ENCODE results near the gene GMIP.
"Not testable (repeated sequence)": the region's sequence is repeated elsewhere in the genome, so short reads cannot be mapped to it uniquely, and the experiment has no call there.

DNA sequence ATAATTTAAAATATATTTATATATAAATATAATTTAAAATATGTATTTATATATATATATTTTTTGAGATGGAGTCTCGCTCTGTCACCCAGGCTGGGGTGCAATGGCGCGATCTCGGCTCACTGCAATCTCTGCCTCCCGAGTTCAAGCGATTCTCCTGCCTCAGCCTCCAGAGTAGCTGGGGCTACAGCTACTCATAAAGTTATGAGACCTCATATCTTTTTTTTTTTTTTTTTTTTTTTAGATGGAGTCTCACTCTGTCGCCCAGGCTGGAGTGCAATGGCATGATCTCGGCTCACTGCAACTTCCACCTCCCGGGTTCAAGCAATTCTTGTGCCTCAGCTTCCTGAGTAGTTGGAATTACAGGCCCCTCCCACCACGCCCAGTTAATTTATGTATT, 45.6 kb upstream of the GMIP start:
- TF ChIP-seq, protein P1, sequence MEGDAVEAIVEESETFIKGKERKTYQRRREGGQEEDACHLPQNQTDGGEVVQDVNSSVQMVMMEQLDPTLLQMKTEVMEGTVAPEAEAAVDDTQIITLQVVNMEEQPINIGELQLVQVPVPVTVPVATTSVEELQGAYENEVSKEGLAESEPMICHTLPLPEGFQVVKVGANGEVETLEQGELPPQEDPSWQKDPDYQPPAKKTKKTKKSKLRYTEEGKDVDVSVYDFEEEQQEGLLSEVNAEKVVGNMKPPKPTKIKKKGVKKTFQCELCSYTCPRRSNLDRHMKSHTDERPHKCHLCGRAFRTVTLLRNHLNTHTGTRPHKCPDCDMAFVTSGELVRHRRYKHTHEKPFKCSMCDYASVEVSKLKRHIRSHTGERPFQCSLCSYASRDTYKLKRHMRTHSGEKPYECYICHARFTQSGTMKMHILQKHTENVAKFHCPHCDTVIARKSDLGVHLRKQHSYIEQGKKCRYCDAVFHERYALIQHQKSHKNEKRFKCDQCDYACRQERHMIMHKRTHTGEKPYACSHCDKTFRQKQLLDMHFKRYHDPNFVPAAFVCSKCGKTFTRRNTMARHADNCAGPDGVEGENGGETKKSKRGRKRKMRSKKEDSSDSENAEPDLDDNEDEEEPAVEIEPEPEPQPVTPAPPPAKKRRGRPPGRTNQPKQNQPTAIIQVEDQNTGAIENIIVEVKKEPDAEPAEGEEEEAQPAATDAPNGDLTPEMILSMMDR (IDR thresholded peaks at IDR 0.05) = not testable (repeated sequence)
- not testable (repeated sequence) for TF ChIP-seq POLR2A (IDR thresholded peaks at IDR 0.05)

All from heart left ventricle (tissue), 13 donors.